Measurements from ENCODE around the gene POLDIP2. TPM values are rescaled to one million over a fixed set of nuclear protein-coding genes. Genes with fewer than 3 reads are reported as not detected.

Gene POLDIP2
- total and polyA plus RNA-seq, 2 donors (not counting 3 experiments of a cell fraction or from before 2014, with no cell fraction given), result 82.6 to 85.2 TPM

DNA sequence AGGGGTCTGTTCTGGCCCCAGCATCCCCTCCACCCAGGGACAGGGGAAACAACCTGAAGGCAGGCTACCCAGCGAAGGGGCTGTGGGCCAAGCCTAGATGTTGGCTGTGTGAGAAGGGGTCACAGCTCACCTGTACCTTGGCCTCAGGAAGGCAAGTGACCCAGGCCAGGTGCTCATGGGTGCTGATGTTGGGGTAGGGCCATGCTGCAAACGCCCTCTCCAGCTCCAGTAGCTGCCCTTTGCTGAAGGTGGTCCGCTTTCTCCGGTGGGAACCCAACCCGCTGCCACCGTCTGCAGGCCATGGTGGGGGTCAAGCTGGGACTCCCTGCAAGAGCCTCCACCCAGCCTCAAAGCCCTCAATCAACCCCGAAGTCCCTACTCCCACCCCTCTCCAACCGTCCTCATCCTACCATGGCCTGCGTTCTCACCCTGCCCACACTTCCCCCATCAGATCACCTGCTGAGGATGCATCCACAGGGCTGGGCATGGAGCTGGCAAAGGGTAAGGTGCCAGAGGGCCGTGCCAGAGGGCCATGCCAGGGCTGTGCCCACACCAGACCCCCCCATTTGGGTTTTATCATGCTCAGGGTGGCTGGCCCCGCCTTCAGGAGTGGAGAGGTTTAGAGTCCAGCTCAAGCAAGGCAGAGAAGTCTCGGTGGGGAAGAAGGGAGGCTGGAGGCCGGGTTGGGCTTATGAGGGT, 7.5 kb upstream of the POLDIP2 start, which contains the start of gene SEBOX:
Gene SEBOX, minus strand, starts transcription at position 535 of the 699 bp plus-strand sequence. Its CDS starts 48 bp downstream, at position 487.
- no peaks in the 10 kb centered on the region for H3K9me1 ChIP-seq (replicated peaks; ENCODE audit: control insufficient read depth, extremely low read depth, insufficient read depth, low read length)
- peaks cover 11 to 24% of the 10 kb centered on the region in 2 experiments for H3K36me3 ChIP-seq (ENCODE audit: control insufficient read depth in 2 of 2, extremely low read depth in 1 of 2, insufficient read depth in 2 of 2, low read length in 2 of 2)
- TF ChIP-seq EZH2 (IDR thresholded peaks at IDR 0.05; ENCODE audit: borderline replicate concordance, low read depth, low read length, severe bottlenecking) (no peak), FOS (IDR thresholded peaks at IDR 0.05; ENCODE audit: borderline replicate concordance, insufficient read depth, low read length) (no peak), JUN (IDR thresholded peaks at IDR 0.05; ENCODE audit: borderline replicate concordance, insufficient read depth, insufficient read length, low read depth) (no peak), MYC (IDR thresholded peaks at IDR 0.05; ENCODE audit: low read depth, low read length) (no peak), POLR2AphosphoS5 (IDR thresholded peaks at IDR 0.05; ENCODE audit: insufficient read depth, low read depth, low read length) (no peak), POLR2A (IDR thresholded peaks at IDR 0.05; ENCODE audit: low read depth, low read length) (no peak), GATA2 (IDR thresholded peaks at IDR 0.05; ENCODE audit: insufficient read depth, insufficient read length, low read depth, low read length) (no peak)
- TF ChIP-seq, protein P1, sequence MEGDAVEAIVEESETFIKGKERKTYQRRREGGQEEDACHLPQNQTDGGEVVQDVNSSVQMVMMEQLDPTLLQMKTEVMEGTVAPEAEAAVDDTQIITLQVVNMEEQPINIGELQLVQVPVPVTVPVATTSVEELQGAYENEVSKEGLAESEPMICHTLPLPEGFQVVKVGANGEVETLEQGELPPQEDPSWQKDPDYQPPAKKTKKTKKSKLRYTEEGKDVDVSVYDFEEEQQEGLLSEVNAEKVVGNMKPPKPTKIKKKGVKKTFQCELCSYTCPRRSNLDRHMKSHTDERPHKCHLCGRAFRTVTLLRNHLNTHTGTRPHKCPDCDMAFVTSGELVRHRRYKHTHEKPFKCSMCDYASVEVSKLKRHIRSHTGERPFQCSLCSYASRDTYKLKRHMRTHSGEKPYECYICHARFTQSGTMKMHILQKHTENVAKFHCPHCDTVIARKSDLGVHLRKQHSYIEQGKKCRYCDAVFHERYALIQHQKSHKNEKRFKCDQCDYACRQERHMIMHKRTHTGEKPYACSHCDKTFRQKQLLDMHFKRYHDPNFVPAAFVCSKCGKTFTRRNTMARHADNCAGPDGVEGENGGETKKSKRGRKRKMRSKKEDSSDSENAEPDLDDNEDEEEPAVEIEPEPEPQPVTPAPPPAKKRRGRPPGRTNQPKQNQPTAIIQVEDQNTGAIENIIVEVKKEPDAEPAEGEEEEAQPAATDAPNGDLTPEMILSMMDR (IDR thresholded peaks at IDR 0.05; ENCODE audit: extremely low read depth in 1 of 2, insufficient read depth in 1 of 2, low read depth in 1 of 2, low read length in 2 of 2), result no peak
- TF ChIP-seq, protein P2, sequence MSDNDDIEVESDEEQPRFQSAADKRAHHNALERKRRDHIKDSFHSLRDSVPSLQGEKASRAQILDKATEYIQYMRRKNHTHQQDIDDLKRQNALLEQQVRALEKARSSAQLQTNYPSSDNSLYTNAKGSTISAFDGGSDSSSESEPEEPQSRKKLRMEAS (IDR thresholded peaks at IDR 0.05; ENCODE audit: insufficient read depth, insufficient read length), result no peak
- no peak within 1 kb of the TSS for H3K27ac ChIP-seq (ENCODE audit: insufficient read depth, low read depth, low read length)
- H3K9ac ChIP-seq (replicated peaks; ENCODE audit: extremely low read depth, insufficient read depth, low read length), result no peak within 1 kb of the TSS
- no TSS peak for BruUV-seq (replicated peaks)
- ChIA-PET POLR2A (no interaction called here), CTCF (interaction anchor here (1.8 kb wide), 1 partner anchor 52 kb away, joined by 5 read pairs; no protein-coding TSS in a partner anchor)
- no peaks in the 10 kb centered on the region for H3K9me3 ChIP-seq (replicated peaks; ENCODE audit: control insufficient read depth, insufficient read depth, low read length)
- no peaks in the 10 kb centered on the region for H3K27me3 ChIP-seq (ENCODE audit: control insufficient read depth in 2 of 2, insufficient read depth in 2 of 2, low read length in 2 of 2)
- H2AFZ ChIP-seq (ENCODE audit: low read depth, low read length), result no peak within 1 kb of the TSS
- DNase-seq (ENCODE audit: low read depth, low spot score), result no peak
- dilution Hi-C loops (cut with MboI; ENCODE audit: extremely low pct_ligation_motif_present, low sequenced_read_pairs) (no loop called here), intact Hi-C loops (cut with micrococcal nuclease) (no loop called here)
- FAIRE-seq, result no peak
- no peak within 1 kb of the TSS for H3K4me2 ChIP-seq (ENCODE audit: insufficient read depth, low read length)
- no peak within 1 kb of the TSS for H3K4me3 ChIP-seq (replicated peaks in 1 of 3; ENCODE audit: insufficient read depth in 1 of 3, low read depth in 1 of 3, low read length in 3 of 3)
- no peaks in the 10 kb centered on the region for H3K4me1 ChIP-seq (ENCODE audit: control insufficient read depth, extremely low read depth, insufficient read depth, low read length)
- no peaks in the 10 kb centered on the region for H4K20me1 ChIP-seq (replicated peaks; ENCODE audit: control insufficient read depth, extremely low read depth, insufficient read depth, low read length)
- H3K79me2 ChIP-seq (ENCODE audit: control insufficient read depth, insufficient read depth, low read length), result no peaks in the 10 kb centered on the region

Measured in endothelial cell of umbilical vein (primary cell).